Embryonic facial prominence (tissue), 1 donor: Measurements from ENCODE around the gene SPATA6L.

Source experiments
- DNase-seq: peaks from one replicate; pipeline ENCODE4 v3.0.0-alpha.2; 2016; ENCODE audit errors: extremely low spot score

Gene SPATA6L

GRCh38 chr9:4666042-4666699 lies at the start of gene SPATA6L:
Gene SPATA6L, minus strand, starts transcription at chr9:4666480. Its CDS starts 230 bp downstream, at chr9:4666250.
- no peak for DNase-seq

- no peak for DNase-seq
Observed at GRCh38 chr9:4714266-4715016, 48.2 kb upstream of the SPATA6L start.

- DNase-seq, result no peak
Observed at GRCh38 chr9:4713849-4714248, 47.6 kb upstream of the SPATA6L start.

- DNase-seq, result no peak
Observed at GRCh38 chr9:4709380-4709779, 43.1 kb upstream of the SPATA6L start.

GRCh38 chr9:4706971-4707622 lies 40.8 kb upstream of the SPATA6L start:
- DNase-seq, result no peak

- DNase-seq, result no peak
Observed at GRCh38 chr9:4706021-4706420, 39.7 kb upstream of the SPATA6L start.

GRCh38 chr9:4704129-4704528 lies 37.8 kb upstream of the SPATA6L start:
- no peak for DNase-seq

GRCh38 chr9:4701526-4701925 lies 35.2 kb upstream of the SPATA6L start:
- no peak for DNase-seq

GRCh38 chr9:4700932-4701331 lies 34.7 kb upstream of the SPATA6L start:
- no peak for DNase-seq

- DNase-seq, result no peak
Observed at GRCh38 chr9:4700091-4700490, 33.8 kb upstream of the SPATA6L start.

GRCh38 chr9:4691795-4692194 lies 25.5 kb upstream of the SPATA6L start:
- no peak for DNase-seq

- DNase-seq, result no peak
Observed at GRCh38 chr9:4690144-4690543, 23.9 kb upstream of the SPATA6L start.

GRCh38 chr9:4689687-4690104 lies 23.4 kb upstream of the SPATA6L start:
- DNase-seq, result no peak

GRCh38 chr9:4689021-4689420 lies 22.7 kb upstream of the SPATA6L start:
- no peak for DNase-seq

GRCh38 chr9:4686584-4686983 lies 20.3 kb upstream of the SPATA6L start:
- no peak for DNase-seq

- DNase-seq, result no peak
Observed at GRCh38 chr9:4686112-4686511, 19.8 kb upstream of the SPATA6L start.

- no peak for DNase-seq
Observed at GRCh38 chr9:4684820-4685219, 18.5 kb upstream of the SPATA6L start.

- DNase-seq, result no peak
Observed at GRCh38 chr9:4680750-4681149, 14.5 kb upstream of the SPATA6L start.

GRCh38 chr9:4680173-4680525 lies 13.9 kb upstream of the SPATA6L start:
- no peak for DNase-seq

GRCh38 chr9:4679268-4680172 lies 13.2 kb upstream of the SPATA6L start, which contains the start of gene CDC37L1:
Gene CDC37L1, plus strand, starts transcription at chr9:4679569. Its CDS starts 199 bp downstream, at chr9:4679768.
- peak; percentile 95 for DNase-seq

- no peak for DNase-seq
Observed at GRCh38 chr9:4678679-4679267, 12.5 kb upstream of the SPATA6L start.
